ENCODE results near the gene ZNF468.

DNA sequence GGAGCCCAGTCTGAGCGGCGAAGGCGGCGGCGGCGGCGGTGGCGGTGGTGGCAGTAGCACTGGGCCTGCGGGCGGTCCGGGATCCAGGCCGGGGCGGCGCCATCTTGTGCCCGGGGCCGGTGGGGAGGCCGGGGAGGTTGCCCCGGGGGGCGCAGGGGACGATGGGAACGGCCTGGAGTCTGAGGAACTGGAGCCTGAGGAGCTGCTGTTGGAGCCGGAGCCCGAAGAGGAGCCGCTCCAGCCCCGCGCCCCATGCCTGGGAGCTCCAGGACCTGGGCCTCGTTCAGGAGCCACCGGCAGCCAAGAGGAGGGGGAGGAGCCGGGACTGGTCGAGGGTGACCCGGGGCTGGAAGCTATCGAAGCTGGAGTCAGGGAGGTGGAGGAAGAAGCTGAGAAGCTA lies 47.6 kb downstream of the ZNF468 start:
- TF ChIP-seq, protein P1, sequence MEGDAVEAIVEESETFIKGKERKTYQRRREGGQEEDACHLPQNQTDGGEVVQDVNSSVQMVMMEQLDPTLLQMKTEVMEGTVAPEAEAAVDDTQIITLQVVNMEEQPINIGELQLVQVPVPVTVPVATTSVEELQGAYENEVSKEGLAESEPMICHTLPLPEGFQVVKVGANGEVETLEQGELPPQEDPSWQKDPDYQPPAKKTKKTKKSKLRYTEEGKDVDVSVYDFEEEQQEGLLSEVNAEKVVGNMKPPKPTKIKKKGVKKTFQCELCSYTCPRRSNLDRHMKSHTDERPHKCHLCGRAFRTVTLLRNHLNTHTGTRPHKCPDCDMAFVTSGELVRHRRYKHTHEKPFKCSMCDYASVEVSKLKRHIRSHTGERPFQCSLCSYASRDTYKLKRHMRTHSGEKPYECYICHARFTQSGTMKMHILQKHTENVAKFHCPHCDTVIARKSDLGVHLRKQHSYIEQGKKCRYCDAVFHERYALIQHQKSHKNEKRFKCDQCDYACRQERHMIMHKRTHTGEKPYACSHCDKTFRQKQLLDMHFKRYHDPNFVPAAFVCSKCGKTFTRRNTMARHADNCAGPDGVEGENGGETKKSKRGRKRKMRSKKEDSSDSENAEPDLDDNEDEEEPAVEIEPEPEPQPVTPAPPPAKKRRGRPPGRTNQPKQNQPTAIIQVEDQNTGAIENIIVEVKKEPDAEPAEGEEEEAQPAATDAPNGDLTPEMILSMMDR (IDR thresholded peaks at IDR 0.05), result no peak
- no peak for TF ChIP-seq POLR2A (IDR thresholded peaks at IDR 0.05)
